Esophagus muscularis mucosa (tissue), 4 donors: ENCODE measurements around the gene CCNJL. TPM values are rescaled to one million over a fixed set of nuclear protein-coding genes. Genes with fewer than 3 reads are reported as not detected.

Experiments used
- DNase-seq: peaks from one replicate; pipeline ENCODE4 v3.0.0-alpha.2; 2017; ENCODE audit errors: extremely low spot score
- H3K27ac ChIP-seq, 4 donors: fragments of 200-600 bp; sonication (generic); replicated peaks in 1 of 4; 1 replicate in 3 of 4; 2 replicates in 1 of 4; pipeline ENCODE4 v1.5.1; 2016 to 2019; ENCODE audit warnings: mild to moderate bottlenecking in 1 of 4
- H3K27me3 ChIP-seq, 4 donors: fragments of 200-600 bp; sonication (generic); one replicate each; pipeline versions ENCODE4 v1.5.1 to v1.6.0; 2016 to 2019
- H3K36me3 ChIP-seq, 4 donors: fragments of 200-600 bp; sonication (generic); one replicate each; pipeline ENCODE4 v1.5.1; 2016 to 2019
- H3K4me1 ChIP-seq, 4 donors: fragments of 200-600 bp; sonication (generic); one replicate each; pipeline ENCODE4 v1.5.1; 2016 to 2019
- H3K4me3 ChIP-seq, 4 donors: fragments of 200-600 bp; sonication (generic); 1 replicate in 2 of 4; 2 replicates in 2 of 4; pipeline ENCODE4 v1.5.1; 2016 to 2019; ENCODE audit warnings: mild to moderate bottlenecking in 4 of 4, moderate library complexity in 1 of 4
- H3K9me3 ChIP-seq, 4 donors: fragments of 200-600 bp; sonication (generic); 1 replicate in 3 of 4; 2 replicates in 1 of 4; pipeline ENCODE4 v1.5.1; 2016 to 2019
- EP300 ChIP-seq: sonication (generic); formaldehyde crosslinking; IDR thresholded peaks from one replicate; pipeline ENCODE4 v1.6.1; 2017; ENCODE audit warnings: antibody characterized with exemption
- POLR2A ChIP-seq: fragments of 450-650 bp; IDR thresholded peaks from one replicate; pipeline ENCODE4 v1.6.1; 2017; ENCODE audit warnings: antibody characterized with exemption, moderate library complexity, mild to moderate bottlenecking, low read depth
- POLR2AphosphoS5 ChIP-seq, 2 donors: sonication (generic); formaldehyde crosslinking; IDR thresholded peaks; one replicate each; pipeline ENCODE4 v1.6.1; 2017; ENCODE audit warnings: antibody characterized with exemption in 2 of 2
- WGBS: methylation state at CpG from one replicate; pipeline ENCODE4 v1.1.5; 2018; 5-methylcytosine and 5-hydroxymethylcytosine counted together
- intact Hi-C: fragments of 100-400 bp; cut with DNase I; formaldehyde crosslinking; loops from one replicate; pipeline ENCODE4 v1.15.1; 2023
- total RNA-seq, 4 donors: library from RNA; depleted of rRNA; stranded (reverse); fragments of >200 nt; gene quantifications; one replicate each; pipeline versions ENCODE4 v1.1.0 to v1.2.1, GENCODE V29; 2016
- TF ChIP-seq, protein P1 (sequence below), 3 experiments: fragments of 200-600 bp in 2 of 3; fragments of 450-650 bp in 1 of 3; sonication (generic) in 2 of 3; IDR thresholded peaks; one replicate each; pipeline ENCODE4 v1.5.1; 2017 to 2019; ENCODE audit warnings: antibody characterized with exemption in 3 of 3, mild to moderate bottlenecking in 2 of 3, moderate library complexity in 1 of 3

CCNJL gene
- total RNA-seq, 4 donors from 2014 or later = 0.83 to 2.5 (median 1.3) TPM

DNA sequence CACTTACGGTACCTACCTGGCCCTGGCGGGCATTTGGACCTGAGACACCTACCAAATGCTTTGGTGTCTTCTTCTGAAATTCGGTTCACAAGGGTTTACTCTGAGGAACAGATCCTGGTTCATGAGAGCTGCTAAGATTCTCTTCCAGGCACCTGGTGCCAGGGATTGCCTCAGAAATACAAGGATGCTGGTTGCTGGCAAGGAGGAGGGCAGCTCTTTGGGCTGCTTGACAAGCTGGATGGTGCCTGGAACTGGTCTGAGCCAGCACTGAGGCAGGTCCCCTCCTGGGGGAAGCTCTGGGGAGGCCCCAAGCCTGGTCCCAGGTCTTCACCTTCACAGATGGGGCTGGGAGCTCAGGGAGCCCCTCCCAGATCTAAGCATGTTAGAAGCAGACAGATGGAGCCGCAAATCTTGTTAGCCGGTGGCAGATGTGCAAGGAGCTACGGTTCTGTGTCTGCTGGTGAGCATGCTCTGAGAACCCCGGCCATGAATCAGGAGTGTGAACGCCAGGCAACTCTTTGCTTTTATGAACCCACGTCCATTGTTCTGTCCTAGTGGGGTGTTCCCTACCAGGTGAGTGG is 66.8 kb downstream of the CCNJL start:
- Histone ChIP-seq H3K36me3 (no peaks in the 10 kb centered on the region), H3K27ac (no peak overlapping the region), H3K4me1 (no peaks in the 10 kb centered on the region), H3K9me3 (no peaks in the 10 kb centered on the region), H3K4me3 (no peak overlapping the region), H3K27me3 (no peaks in the 10 kb centered on the region)
- TF ChIP-seq POLR2A (no peak), EP300 (no peak), POLR2AphosphoS5 (IDR thresholded peaks at IDR 0.05) (no peak)
- TF ChIP-seq, protein P1, sequence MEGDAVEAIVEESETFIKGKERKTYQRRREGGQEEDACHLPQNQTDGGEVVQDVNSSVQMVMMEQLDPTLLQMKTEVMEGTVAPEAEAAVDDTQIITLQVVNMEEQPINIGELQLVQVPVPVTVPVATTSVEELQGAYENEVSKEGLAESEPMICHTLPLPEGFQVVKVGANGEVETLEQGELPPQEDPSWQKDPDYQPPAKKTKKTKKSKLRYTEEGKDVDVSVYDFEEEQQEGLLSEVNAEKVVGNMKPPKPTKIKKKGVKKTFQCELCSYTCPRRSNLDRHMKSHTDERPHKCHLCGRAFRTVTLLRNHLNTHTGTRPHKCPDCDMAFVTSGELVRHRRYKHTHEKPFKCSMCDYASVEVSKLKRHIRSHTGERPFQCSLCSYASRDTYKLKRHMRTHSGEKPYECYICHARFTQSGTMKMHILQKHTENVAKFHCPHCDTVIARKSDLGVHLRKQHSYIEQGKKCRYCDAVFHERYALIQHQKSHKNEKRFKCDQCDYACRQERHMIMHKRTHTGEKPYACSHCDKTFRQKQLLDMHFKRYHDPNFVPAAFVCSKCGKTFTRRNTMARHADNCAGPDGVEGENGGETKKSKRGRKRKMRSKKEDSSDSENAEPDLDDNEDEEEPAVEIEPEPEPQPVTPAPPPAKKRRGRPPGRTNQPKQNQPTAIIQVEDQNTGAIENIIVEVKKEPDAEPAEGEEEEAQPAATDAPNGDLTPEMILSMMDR (IDR thresholded peaks at IDR 0.05) = no peak
- DNase-seq = no peak
- WGBS = 88% methylated on average over 9 of the region's 9 CpGs
- intact Hi-C loops = no loop called here

DNA sequence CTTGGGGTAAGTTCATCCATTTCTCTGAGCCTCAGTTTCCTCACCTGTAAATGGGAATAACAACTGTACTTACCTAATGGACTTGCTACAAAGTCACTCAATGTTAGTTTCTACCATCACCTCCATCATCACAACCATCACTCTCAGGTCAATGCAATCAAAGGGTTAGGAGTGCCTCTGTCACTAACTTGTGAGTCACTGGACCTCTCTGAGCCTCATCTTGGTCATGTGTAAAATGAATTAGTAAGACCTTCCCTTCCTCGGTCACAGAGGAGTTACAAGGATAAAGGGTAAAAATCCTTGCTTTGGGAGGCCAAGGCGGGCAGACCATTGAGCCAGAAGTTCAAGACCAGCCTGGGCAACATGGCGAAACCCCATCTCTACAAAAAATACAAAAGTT is 70.2 kb downstream of the CCNJL start:
- DNase-seq = no peak
- H3K36me3 ChIP-seq = no peaks in the 10 kb centered on the region

DNA sequence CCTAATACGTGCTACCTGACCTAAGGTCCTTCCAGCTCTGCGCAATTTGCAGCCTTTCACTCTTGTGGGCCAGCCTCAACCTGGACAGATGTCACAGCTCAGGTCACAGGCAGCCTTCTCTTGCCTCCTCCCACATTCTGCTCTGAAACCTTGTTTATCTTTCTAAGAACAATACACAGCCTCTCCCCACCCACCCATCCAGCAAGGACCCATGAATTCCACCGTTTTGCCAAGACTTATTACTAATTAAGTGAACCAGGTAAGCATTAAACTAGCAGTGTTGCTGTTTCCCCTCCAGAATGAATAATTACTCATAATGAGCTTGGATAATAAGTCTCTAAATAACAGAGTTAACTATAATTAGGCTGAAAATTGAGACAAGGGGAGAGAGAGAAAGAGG is 72.0 kb downstream of the CCNJL start:
- H3K9me3 ChIP-seq = no peaks in the 10 kb centered on the region
- no peak for TF ChIP-seq POLR2A
- no peak for TF ChIP-seq EP300
- TF ChIP-seq POLR2AphosphoS5 (IDR thresholded peaks at IDR 0.05) = no peak
- H3K4me1 ChIP-seq = no peaks in the 10 kb centered on the region
- peaks cover 0 to 16% (median 0%) of the 10 kb centered on the region in 4 donors for H3K27me3 ChIP-seq
- WGBS = 40% methylated on average over 3 of the region's 3 CpGs
- no peak for DNase-seq
- H3K36me3 ChIP-seq = no peaks in the 10 kb centered on the region
- no peak overlapping the region for H3K4me3 ChIP-seq
- H3K27ac ChIP-seq = no peak overlapping the region
- intact Hi-C loops = no loop called here

More for the DNA sequence above, 70.2 kb downstream of the CCNJL start:
- no peaks in the 10 kb centered on the region for H3K9me3 ChIP-seq
- intact Hi-C loops = no loop called here
- H3K27me3 ChIP-seq = peaks cover 0 to 16% (median 0%) of the 10 kb centered on the region in 4 donors
- TF ChIP-seq POLR2A (no peak), POLR2AphosphoS5 (IDR thresholded peaks at IDR 0.05) (no peak), EP300 (no peak)
- TF ChIP-seq, protein P1 (IDR thresholded peaks at IDR 0.05) = no peak
- no peaks in the 10 kb centered on the region for H3K4me1 ChIP-seq
- WGBS = 79% methylated on average over 3 of the region's 3 CpGs
- no peak overlapping the region for H3K4me3 ChIP-seq
- no peak overlapping the region for H3K27ac ChIP-seq

DNA sequence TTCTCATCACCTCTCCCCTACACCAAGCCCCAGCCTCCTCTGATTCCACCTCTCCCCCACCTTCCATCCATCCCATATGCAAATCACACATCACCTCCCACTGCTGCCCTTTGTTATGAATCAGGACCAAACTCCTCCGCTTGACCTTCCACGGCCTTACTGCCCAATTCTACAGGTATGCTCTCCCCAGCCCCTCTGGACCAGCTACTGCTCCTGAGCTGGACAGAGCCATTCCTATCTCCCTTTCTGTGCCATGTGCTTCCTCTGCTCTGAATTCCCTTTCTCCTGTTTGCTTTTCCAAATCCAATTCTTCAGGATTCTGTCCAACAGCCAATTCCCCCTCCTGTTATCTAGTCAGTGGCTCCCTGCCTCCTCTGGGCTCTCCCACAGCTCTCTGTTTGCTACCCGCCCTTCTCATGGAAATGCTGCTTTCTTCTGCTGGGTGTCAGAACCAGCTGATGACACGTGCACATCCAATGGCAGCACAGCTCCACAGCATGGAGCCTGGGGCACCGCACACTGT is 74.7 kb downstream of the CCNJL start:
- no peak for TF ChIP-seq POLR2AphosphoS5 (IDR thresholded peaks at IDR 0.05)
- no peak for TF ChIP-seq POLR2A
- no peak for TF ChIP-seq EP300
- TF ChIP-seq, protein P1 (IDR thresholded peaks at IDR 0.05) = no peak
- 73% methylated on average over 5 of the region's 5 CpGs for WGBS

DNA sequence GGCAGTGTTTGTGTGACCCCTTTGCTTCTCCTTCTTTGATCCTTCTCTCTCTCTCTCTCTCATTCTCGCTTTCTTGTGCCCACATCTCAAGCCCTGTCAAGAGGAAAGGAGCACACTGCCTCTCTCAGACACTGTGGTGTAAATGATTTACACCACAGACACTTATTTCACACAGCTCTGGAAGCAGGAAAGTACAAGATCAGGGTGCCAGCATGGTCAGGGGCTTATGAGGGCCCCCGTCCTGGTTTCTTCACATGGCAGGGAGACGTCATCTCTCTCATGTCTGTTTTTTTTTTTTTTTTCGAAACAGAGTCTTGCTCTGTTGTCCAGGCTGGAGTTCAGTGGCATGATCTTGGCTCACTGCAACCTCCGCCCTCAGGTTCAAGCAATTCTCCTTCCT is 76.6 kb downstream of the CCNJL start:
- DNase-seq = no peak
- H3K27me3 ChIP-seq = peaks cover 0 to 16% (median 0%) of the 10 kb centered on the region in 4 donors
- TF ChIP-seq, protein P1 (IDR thresholded peaks at IDR 0.05) = no peak
- TF ChIP-seq EP300 (no peak), POLR2A (no peak), POLR2AphosphoS5 (IDR thresholded peaks at IDR 0.05) (no peak)
- 87% methylated on average over 5 of the region's 5 CpGs for WGBS
- H3K9me3 ChIP-seq = no peaks in the 10 kb centered on the region
- H3K36me3 ChIP-seq = no peaks in the 10 kb centered on the region
- intact Hi-C loops = no loop called here
- no peaks in the 10 kb centered on the region for H3K4me1 ChIP-seq
- H3K4me3 ChIP-seq = no peak overlapping the region
- no peak overlapping the region for H3K27ac ChIP-seq

More for the DNA sequence above, 74.7 kb downstream of the CCNJL start:
- intact Hi-C loops = no loop called here
- Histone ChIP-seq H3K27me3 (peaks cover 0 to 16% (median 0%) of the 10 kb centered on the region in 4 donors), H3K27ac (no peak overlapping the region), H3K4me1 (no peaks in the 10 kb centered on the region), H3K36me3 (no peaks in the 10 kb centered on the region), H3K4me3 (no peak overlapping the region), H3K9me3 (no peaks in the 10 kb centered on the region)
- DNase-seq = no peak
